ENCODE results near the gene MLLT6.

The MLLT6 gene

GRCh38 chr17:38674749-38675615 lies 30.1 kb upstream of the MLLT6 start, which contains the start of gene EPOP:
Gene EPOP, minus strand, starts transcription at chr17:38674957. Its CDS starts 462 bp downstream, at chr17:38674495.
- no peak for DNase-seq (ENCODE audit: low read depth)

DNA sequence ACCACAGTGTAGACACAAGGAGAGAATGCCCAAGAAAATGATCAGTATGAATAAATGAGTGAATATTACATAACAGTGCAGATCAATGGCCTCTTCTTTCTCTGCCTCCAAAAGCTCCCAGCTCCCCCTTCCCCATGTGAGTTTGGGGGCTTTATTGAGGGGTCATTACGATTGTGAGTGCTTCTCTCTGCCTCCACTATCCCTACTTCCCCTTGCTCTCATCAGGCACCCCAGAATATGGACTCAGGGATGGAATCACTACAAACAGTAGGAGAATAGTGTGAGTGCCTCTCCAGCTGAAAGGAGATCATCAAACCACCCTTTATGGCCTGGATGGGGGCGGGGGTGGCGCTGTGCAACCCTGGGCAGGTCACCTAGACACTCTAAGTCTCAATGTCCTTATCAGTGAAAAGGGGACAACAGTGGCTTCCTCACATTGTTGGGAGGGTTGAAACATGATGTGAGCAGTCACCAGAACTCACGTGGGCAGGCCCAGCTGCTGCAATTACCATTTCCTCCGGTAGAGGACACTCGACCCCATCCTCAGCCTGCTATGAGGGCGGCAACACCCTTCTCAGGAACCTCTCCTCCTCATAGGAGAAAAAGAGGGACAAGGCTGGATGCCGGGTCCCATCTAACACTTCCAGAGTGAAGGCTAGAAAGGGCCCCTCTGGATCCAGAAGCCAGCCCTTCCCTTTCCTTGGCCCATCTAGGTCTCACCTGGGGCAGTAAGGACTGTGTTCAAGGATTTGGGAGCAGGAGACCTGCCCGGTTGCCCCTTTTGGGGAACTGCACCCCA lies 28.2 kb upstream of the MLLT6 start:
- peak; percentile 43 for DNase-seq (ENCODE audit: low read depth)

- no peak for DNase-seq (ENCODE audit: low read depth)
Measured at GRCh38 chr17:38677819-38678218, 27.3 kb upstream of the MLLT6 start.

GRCh38 chr17:38681096-38681495 lies 24.0 kb upstream of the MLLT6 start:
- no peak for DNase-seq (ENCODE audit: low read depth)

DNA sequence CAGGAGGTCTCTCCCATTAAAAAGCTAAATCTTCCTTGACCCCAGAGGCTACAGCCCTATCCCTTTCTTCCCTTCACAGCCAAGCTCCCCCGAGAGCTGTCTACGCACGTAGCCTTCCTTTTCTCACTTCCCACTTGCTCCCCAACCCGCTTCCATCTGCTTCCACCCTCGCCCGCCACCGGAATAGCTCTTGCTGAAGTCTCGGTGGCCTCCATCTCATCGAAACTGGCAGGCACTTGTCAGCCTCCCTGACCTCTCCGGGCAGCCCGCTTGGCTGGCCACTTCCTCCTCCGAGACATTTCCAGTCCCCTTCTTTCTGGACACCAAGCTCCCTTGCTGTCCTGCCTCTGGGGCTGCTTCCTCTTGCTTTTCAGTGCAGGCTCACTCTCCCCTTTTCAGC lies 19.6 kb upstream of the MLLT6 start:
- DNase-seq (ENCODE audit: low read depth), result no peak

- no peak for DNase-seq (ENCODE audit: low read depth)
Measured at GRCh38 chr17:38687286-38687685, 17.8 kb upstream of the MLLT6 start.

DNA sequence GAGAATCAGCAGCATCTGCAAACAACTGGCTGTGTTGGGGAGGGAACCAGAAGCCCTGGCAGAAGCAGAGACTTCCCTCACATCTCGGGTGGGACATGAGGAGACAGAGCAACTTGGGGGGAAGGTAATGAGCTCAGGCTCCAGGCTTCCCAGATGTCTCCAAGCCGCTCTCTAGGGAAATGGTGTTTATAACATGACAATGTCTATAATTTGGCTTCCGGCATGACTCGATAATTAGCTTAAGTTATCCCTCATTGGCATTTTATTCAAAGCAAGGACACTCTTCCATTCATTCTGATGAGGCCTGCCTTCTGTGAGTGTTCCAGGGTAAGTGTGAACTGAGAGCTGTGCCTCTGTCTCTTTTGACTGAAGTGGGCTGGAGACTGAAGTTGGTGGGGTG lies 14.7 kb upstream of the MLLT6 start:
- no peak for DNase-seq (ENCODE audit: low read depth)

GRCh38 chr17:38691154-38691553 lies 13.9 kb upstream of the MLLT6 start:
- no peak for DNase-seq (ENCODE audit: low read depth)

DNA sequence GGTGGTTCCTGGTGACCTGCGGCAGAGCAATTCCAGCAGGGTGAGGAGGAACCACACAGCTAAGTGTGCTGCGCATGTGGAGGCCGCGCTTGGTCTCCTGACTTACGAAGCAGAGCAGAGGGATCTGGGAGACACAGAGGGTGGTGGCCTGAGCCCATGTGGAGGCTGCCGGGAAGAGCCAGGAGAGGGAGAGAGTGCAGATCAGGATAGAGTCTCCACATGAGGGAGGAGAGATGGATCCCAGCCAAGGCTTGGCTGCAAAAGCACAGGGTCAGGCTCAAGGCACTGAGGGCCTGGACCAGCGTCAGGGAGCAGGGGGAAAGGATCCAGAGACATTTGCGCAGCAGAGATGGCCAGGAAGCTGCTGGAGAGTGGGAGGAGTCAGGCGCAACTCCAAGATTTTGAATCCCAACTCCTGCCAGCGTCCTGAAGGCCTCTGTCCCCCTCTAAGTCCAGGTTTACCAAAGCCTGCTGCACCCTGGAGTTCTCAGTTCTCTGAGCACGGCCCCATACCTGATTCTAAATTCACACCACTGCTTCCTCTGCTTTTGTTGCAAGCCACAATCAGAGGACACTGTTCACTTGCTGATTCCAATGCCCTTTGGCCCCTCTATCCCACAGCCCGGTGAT lies 11.3 kb upstream of the MLLT6 start:
- no peak for DNase-seq (ENCODE audit: low read depth)

GRCh38 chr17:38697061-38697820 lies 7.8 kb upstream of the MLLT6 start:
- DNase-seq (ENCODE audit: low read depth), result no peak

GRCh38 chr17:38698760-38699159 lies 6.3 kb upstream of the MLLT6 start:
- DNase-seq (ENCODE audit: low read depth), result no peak

DNA sequence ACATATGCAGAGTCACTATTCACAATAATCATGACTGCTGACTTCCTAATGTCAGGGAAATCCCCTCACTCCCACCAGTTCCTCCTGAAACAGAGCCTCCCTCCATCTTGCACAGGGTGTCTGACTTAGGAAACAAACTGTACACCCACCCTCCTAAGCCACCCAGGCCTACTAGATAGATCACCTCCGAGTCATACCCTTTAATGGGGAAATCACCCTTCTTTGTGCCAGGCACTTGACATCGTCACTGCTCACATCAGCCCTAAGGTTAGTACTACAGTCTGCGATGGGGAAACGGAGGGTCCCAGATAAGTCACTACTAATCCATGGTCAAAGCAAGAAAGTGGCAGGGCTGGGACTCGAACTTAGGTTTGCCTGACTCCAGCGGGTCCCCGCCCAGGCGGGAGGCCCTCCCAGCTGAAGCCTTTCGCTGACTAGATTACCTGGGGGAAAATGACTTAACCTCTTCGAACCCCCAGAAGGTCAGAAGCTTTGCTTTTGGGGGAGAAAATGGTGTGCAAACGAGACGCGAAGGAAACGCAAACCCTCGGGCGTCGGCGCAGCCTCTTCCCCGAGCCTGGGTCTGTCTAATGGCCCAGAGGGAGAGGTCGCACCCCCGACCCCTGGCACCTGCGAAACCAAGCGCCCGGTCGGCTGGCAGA lies 3.4 kb upstream of the MLLT6 start:
- no peak for DNase-seq (ENCODE audit: low read depth)

- no peak for DNase-seq (ENCODE audit: low read depth)
Measured at GRCh38 chr17:38702166-38702915, 2.7 kb upstream of the MLLT6 start.

DNA sequence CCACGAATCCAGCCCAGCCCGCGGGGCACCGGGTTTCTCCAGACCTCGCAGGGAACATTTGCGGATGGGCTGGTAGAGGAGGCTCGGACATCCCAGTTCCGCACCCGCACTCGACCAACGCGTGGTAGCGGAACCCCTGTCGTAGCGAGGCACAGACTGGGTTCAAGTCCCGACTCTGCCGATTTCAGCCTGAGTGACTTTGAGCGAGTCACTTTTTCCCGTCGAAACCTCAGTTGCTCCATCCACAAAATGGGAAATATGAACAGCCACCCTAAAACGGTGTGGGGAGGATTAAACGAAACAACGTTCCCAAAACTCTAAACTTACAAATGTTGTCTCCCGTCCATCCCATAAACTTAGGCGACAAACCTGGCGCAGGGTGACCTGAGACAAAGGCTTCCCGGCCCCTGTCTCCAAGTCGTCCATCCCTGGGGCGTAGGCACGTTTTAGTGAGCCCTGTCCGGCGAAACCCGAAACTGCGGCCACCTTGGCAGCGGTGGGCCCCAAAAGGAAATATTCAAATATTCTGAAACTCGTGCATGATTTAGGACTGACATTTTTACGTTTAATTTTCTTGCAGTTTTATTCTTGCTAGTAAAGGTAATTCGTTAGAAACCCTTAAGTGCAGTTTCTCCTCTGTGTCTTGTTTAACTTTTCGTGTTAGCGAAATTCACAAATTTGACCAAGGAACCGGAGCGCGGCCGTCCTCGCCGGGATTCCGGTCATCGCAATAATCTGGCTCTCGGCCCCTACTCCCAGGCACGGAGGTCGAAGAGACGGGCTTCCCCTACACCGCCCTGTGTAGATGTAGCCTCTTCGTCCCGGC lies 1.9 kb upstream of the MLLT6 start:
- no peak for DNase-seq (ENCODE audit: low read depth)

DNA sequence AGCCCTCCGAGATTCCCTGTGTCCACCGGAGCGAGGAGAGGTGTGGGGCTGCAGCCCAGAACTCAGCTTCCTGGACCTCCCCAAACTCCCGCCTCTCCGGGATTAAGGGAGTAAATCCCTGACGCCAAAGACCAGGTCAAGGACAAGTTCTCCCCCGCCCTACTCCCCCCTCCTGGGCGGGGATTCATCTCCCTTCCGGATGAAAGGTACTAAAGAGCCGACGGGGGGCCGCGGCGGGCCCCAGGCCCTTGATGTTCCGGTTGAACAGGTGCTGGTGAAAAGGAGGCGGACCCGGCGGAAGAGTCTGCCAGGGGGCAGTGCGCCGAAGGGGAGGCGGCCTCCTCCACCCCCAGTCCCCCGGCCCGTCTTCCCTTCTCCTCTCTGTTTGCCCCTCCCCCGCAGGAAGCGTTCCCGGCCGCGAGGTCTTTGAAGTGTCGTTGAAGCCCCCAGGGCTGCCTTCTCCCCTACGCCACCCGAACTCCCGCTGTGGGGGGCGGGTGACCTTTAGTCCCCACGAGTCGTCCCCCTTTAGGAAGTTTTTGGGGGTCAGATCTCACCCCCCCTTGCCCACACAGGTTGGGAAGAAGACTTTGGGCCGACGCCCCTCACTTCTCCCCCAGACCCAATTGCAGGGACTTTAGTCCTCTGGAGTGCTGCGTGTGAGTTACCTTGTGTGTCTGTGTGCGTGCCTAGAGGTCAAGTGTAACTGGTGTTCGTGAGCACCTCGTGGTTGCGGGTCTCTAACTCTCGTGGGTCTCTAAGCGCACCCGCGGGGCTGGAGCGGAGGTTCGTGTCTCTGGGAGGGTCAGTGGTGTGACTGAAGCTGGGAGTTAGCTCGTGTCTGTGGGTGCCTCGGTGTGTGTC lies 1.1 kb upstream of the MLLT6 start:
- no peak for DNase-seq (ENCODE audit: low read depth)

- DNase-seq (ENCODE audit: low read depth), result no peak
Measured at GRCh38 chr17:38705523-38705802, 390 bp downstream of the MLLT6 start.

DNA sequence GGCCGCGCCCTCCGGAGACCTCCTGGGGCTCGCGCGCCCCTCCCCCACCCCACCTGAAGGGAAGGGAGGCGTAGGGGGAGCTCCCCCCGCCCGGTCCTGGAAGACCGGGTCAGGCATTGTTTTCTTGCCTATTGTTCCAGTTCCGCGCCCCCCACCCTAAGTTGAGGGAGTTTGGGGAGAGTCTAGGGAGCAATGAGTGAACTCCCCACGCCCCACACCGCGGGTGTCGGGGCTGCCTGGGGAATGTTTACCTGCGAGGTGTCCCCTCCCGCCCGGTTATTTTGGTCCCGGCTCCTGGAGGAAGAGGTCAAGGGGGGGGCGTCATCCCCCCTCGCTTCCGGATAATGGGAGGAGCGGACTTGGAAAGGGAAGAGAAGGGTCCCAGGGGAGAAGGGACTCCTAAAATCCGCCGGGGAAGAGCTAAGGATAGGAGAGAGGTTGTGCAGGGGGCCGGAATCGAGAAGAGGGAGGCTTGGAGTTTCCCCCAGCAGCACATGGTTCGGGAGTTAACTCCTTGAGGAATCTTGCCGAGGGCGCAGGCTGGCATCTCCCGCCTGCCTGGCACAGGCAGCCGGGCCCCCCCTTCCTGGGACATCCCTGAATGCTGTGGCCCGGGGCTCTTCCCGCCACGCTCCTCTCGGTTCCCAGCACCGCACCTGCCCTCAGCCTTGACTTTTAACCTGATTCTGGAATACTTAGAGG lies 881 bp downstream of the MLLT6 start:
- no peak for DNase-seq (ENCODE audit: low read depth)

DNA sequence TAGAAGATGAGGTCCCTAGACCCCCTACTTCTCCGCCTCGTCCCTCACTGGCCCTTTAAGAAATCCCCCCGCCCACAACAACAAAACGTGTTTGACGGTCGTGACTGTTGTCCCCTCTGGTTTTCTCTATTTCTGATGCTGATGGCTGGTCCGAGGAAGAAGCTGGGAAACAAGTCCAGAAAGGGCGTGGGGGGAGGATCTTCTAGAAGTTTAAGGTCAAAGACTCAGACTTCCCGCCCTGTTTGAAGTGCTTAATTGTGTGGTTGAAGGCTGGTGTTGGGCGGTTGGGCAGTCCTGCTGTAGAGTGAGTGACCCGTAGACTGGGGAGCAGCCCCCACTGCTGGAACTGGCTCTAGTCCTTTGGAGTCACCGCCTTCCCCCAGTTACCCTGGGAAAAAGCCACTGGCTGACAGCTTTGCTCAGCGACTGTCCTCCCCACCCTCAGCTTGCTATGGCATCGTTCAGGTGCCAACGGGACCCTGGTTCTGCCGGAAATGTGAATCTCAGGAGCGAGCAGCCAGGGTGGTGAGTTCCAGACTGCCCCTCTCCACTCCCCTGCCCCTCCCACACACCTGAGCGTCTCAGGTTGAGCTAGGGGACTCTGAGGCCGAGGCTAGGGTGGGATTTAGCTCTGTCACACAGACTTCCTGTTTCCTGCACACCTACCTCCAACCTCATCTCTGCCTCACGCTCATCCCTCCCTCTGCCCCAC lies 1.6 kb downstream of the MLLT6 start:
- DNase-seq (ENCODE audit: low read depth), result no peak
